Neural cell (in vitro differentiated cells): ENCODE measurements around the gene CPD. TPM values are rescaled to one million over a fixed set of nuclear protein-coding genes. Genes with fewer than 3 reads are reported as not detected.

ENCODE experiments used
- H2AFZ ChIP-seq: fragments of 200-600, 300-800 bp; sonication (generic), shearing (Covaris generic); 2 replicates; pipeline ENCODE4 v1.6.0; 2014; ENCODE audit warnings: low read depth, mild to moderate bottlenecking, antibody characterized with exemption, low read length, moderate library complexity
- H3F3A ChIP-seq: fragments of 200-600 bp; shearing (Covaris generic); 2 replicates; pipeline ENCODE4 v1.6.1; 2016; ENCODE audit warnings: mild to moderate bottlenecking, moderate library complexity, mixed read lengths, antibody characterized with exemption, low read length; ENCODE audit not compliant: insufficient read depth, poor library complexity, severe bottlenecking
- H3K27ac ChIP-seq: fragments of 200-600, 300-800 bp; sonication (generic), shearing (Covaris generic); 2 replicates; pipeline ENCODE4 v1.5.1; 2014; ENCODE audit warnings: mild to moderate bottlenecking, low read length, moderate library complexity
- H3K27me3 ChIP-seq: fragments of 300-800, 200-600 bp; sonication (generic), shearing (Covaris generic); 2 replicates; pipeline ENCODE4 v1.6.0; 2014; ENCODE audit warnings: mild to moderate bottlenecking, low read depth, low read length, moderate library complexity; ENCODE audit not compliant: insufficient read depth
- H3K36me3 ChIP-seq: fragments of 300-800, 200-600 bp; sonication (generic), shearing (Covaris generic); 2 replicates; pipeline ENCODE4 v1.5.1; 2014; ENCODE audit warnings: mild to moderate bottlenecking, antibody characterized with exemption, low read length, moderate library complexity; ENCODE audit not compliant: insufficient read depth
- H3K4me2 ChIP-seq: fragments of 300-800, 200-600 bp; sonication (generic), shearing (Covaris generic); 2 replicates; pipeline ENCODE4 v1.6.0; 2014; ENCODE audit warnings: mild to moderate bottlenecking, low read length
- H3K4me3 ChIP-seq: fragments of 300-800, 200-600 bp; sonication (generic), shearing (Covaris generic); 2 replicates; pipeline ENCODE4 v1.5.1; 2014; ENCODE audit warnings: mild to moderate bottlenecking, low read length, moderate library complexity
- H3K79me2 ChIP-seq: fragments of 200-600 bp; shearing (Covaris generic); replicated peaks from 2 replicates; pipeline ENCODE4 v1.6.0; 2014; ENCODE audit warnings: mild to moderate bottlenecking, low read length, moderate library complexity; ENCODE audit not compliant: insufficient read depth
- H3K9ac ChIP-seq: fragments of 300-800, 200-600 bp; sonication (generic), shearing (Covaris generic); 2 replicates; pipeline ENCODE4 v1.6.1; 2016; ENCODE audit warnings: mild to moderate bottlenecking, low read length, mixed read lengths
- H3K9me2 ChIP-seq: fragments of 200-600 bp; shearing (Covaris generic); 2 replicates; pipeline ENCODE4 v1.6.1; 2016; ENCODE audit warnings: mild to moderate bottlenecking, low read length, mixed read lengths; ENCODE audit not compliant: insufficient read depth
- H3K9me3 ChIP-seq: fragments of 200-600, 300-800 bp; sonication (generic), shearing (Covaris generic); 2 replicates; pipeline ENCODE4 v1.6.1; 2016; ENCODE audit warnings: mild to moderate bottlenecking, mixed run types, low read length, moderate library complexity, mixed read lengths
- H4K20me1 ChIP-seq: fragments of 200-600 bp; shearing (Covaris generic); 2 replicates; pipeline ENCODE4 v1.6.1; 2016; ENCODE audit warnings: mild to moderate bottlenecking, mixed run types; ENCODE audit not compliant: insufficient read depth
- CTCF ChIP-seq: fragments of 450-650 bp; IDR thresholded peaks from 2 replicates; pipeline ENCODE4 v1.5.1; 2014; ENCODE audit warnings: antibody characterized with exemption, mild to moderate bottlenecking, moderate library complexity; ENCODE audit not compliant: poor library complexity, severe bottlenecking
- EP300 ChIP-seq: fragments of 450-650 bp; conservative IDR thresholded peaks from 2 replicates; pipeline ENCODE4 v1.6.1; 2014; ENCODE audit warnings: antibody characterized with exemption, mild to moderate bottlenecking, moderate library complexity; ENCODE audit not compliant: poor library complexity, severe bottlenecking
- EZH2 ChIP-seq: fragments of 200-600, 300-800 bp; shearing (Covaris generic), sonication (generic); IDR thresholded peaks from 2 replicates; pipeline ENCODE4 v1.6.1; 2014; ENCODE audit warnings: antibody characterized with exemption, low read length, borderline replicate concordance, mild to moderate bottlenecking; ENCODE audit not compliant: insufficient read depth, poor library complexity, severe bottlenecking
- MXI1 ChIP-seq: fragments of 450-650 bp; conservative IDR thresholded peaks from 2 replicates; pipeline ENCODE4 v1.6.1; 2014; ENCODE audit warnings: antibody characterized with exemption, mild to moderate bottlenecking; ENCODE audit not compliant: poor library complexity, severe bottlenecking
- POLR2AphosphoS5 ChIP-seq: IDR thresholded peaks from 2 replicates; pipeline ENCODE4 v1.6.1; 2012
- RAD21 ChIP-seq: fragments of 450-650 bp; conservative IDR thresholded peaks from 2 replicates; pipeline ENCODE4 v1.6.1; 2014; ENCODE audit warnings: antibody characterized with exemption, mild to moderate bottlenecking, moderate library complexity
- SMC3 ChIP-seq: fragments of 450-650 bp; conservative IDR thresholded peaks from 2 replicates; pipeline ENCODE4 v1.6.1; 2014; ENCODE audit warnings: antibody characterized with exemption, mild to moderate bottlenecking, moderate library complexity; ENCODE audit not compliant: poor library complexity
- TAF1 ChIP-seq: IDR thresholded peaks from 2 replicates; pipeline ENCODE4 v1.6.1; 2012; ENCODE audit warnings: low read depth
- polyA plus RNA-seq: library from polyadenylated mRNA; depleted of rRNA; stranded (reverse); fragments of >200 nt; gene quantifications from 2 replicates; pipeline ENCODE4 v1.2.3, GENCODE V29; 2014
- TF ChIP-seq, protein P1 (sequence below): IDR thresholded peaks from 2 replicates; pipeline ENCODE4 v1.6.1; 2012; ENCODE audit warnings: borderline replicate concordance

CPD gene
- polyA plus RNA-seq, 1 donor from 2014 or later = 14.1 TPM

DNA sequence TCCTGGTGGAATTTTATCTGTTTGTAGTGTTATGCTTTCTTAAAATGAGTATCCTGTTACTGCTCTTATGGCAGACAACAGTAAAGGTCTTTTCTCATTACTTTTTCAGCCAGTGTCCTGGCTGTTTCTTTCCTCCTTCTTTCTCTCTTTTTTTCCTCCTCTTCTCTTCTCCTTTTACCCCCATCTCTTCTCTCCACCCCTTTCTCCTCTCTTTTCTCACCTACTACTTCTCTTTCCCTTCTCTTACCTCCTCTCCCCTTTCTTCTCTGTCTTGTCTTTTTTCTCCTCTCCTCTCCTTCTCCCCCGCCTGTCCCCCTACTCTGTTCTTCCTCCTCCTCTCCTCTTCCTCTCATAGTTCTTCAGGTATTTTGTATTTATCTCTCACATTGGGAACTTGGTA, 48.9 kb downstream of the CPD start:
- no peaks in the 10 kb centered on the region for H3K9me2 ChIP-seq
- no peak overlapping the region for H3K4me3 ChIP-seq
- no peak for TF ChIP-seq RAD21
- TF ChIP-seq CTCF = no peak
- TF ChIP-seq MXI1 = no peak
- TF ChIP-seq SMC3 = no peak
- TF ChIP-seq POLR2AphosphoS5 = no peak
- no peak for TF ChIP-seq EP300
- no peak for TF ChIP-seq EZH2
- no peak for TF ChIP-seq TAF1
- TF ChIP-seq, protein P1, sequence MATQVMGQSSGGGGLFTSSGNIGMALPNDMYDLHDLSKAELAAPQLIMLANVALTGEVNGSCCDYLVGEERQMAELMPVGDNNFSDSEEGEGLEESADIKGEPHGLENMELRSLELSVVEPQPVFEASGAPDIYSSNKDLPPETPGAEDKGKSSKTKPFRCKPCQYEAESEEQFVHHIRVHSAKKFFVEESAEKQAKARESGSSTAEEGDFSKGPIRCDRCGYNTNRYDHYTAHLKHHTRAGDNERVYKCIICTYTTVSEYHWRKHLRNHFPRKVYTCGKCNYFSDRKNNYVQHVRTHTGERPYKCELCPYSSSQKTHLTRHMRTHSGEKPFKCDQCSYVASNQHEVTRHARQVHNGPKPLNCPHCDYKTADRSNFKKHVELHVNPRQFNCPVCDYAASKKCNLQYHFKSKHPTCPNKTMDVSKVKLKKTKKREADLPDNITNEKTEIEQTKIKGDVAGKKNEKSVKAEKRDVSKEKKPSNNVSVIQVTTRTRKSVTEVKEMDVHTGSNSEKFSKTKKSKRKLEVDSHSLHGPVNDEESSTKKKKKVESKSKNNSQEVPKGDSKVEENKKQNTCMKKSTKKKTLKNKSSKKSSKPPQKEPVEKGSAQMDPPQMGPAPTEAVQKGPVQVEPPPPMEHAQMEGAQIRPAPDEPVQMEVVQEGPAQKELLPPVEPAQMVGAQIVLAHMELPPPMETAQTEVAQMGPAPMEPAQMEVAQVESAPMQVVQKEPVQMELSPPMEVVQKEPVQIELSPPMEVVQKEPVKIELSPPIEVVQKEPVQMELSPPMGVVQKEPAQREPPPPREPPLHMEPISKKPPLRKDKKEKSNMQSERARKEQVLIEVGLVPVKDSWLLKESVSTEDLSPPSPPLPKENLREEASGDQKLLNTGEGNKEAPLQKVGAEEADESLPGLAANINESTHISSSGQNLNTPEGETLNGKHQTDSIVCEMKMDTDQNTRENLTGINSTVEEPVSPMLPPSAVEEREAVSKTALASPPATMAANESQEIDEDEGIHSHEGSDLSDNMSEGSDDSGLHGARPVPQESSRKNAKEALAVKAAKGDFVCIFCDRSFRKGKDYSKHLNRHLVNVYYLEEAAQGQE = no peak
- H3K27me3 ChIP-seq = no peaks in the 10 kb centered on the region
- H3K27ac ChIP-seq = no peak overlapping the region
- no peak overlapping the region for H3K9ac ChIP-seq
- no peaks in the 10 kb centered on the region for H3K79me2 ChIP-seq
- H3F3A ChIP-seq = no peaks in the 10 kb centered on the region
- no peaks in the 10 kb centered on the region for H3K9me3 ChIP-seq
- no peak overlapping the region for H2AFZ ChIP-seq
- no peaks in the 10 kb centered on the region for H4K20me1 ChIP-seq
- no peak overlapping the region for H3K4me2 ChIP-seq
- H3K36me3 ChIP-seq = peaks cover 5% of the 10 kb centered on the region

DNA sequence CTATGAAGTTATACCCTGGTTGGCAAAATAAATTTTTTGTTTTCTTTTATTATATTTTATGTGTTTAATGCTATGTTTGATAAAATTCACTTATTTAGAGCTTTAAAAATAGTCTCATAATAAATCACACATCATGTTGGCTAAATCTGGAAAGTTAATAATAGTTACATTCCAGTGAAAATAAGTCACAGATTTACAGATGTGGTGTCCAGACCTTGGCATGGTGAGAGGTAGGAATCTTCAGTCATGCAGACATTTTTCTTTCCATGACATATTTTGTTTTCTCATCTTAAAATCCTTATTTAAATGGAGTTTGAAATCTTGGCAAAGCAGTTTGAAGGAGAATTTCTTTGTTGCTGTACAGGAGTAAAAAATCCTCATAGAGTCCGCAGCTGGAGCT, 50.4 kb downstream of the CPD start:
- H3K4me3 ChIP-seq = no peak overlapping the region
- no peak overlapping the region for H3K4me2 ChIP-seq
- no peak overlapping the region for H2AFZ ChIP-seq
- H3K9me2 ChIP-seq = no peaks in the 10 kb centered on the region
- no peak overlapping the region for H3K27ac ChIP-seq
- H3K36me3 ChIP-seq = peaks cover 1% of the 10 kb centered on the region
- no peaks in the 10 kb centered on the region for H3F3A ChIP-seq
- TF ChIP-seq, protein P1 = no peak
- TF ChIP-seq EZH2 (no peak), MXI1 (no peak), CTCF (no peak), RAD21 (no peak), SMC3 (no peak), TAF1 (no peak), POLR2AphosphoS5 (no peak), EP300 (no peak)
- no peaks in the 10 kb centered on the region for H3K27me3 ChIP-seq
- H3K9ac ChIP-seq = no peak overlapping the region
- H3K9me3 ChIP-seq = no peaks in the 10 kb centered on the region
- no peaks in the 10 kb centered on the region for H4K20me1 ChIP-seq
- H3K79me2 ChIP-seq = no peaks in the 10 kb centered on the region
